OCI-LY7 (cell line): ENCODE measurements around the gene REN. TPM values are rescaled to one million over a fixed set of nuclear protein-coding genes. Genes with fewer than 3 reads are reported as not detected.

Experiments used
- BruUV-seq: library from RNA; stranded (reverse); fragments of 400-500 nt; replicated peaks from 2 replicates; lab custom pipeline; 2021; lab: Mats Ljungman, UMichigan
- CTCF ChIA-PET: fragments of 300-600 bp; sonication (Branson Sonifier 250); formaldehyde crosslinking; loops from one replicate; lab custom pipeline; 2022; ENCODE audit warnings: antibody characterized with exemption; ENCODE audit not compliant: unreplicated experiment; lab: Charles Lee
- POLR2A ChIA-PET: fragments of 300-600 bp; sonication (Branson Sonifier 250); formaldehyde crosslinking; loops from one replicate; lab custom pipeline; 2022; ENCODE audit warnings: antibody characterized with exemption; lab: Charles Lee
- DNase-seq: peaks from one replicate; pipeline ENCODE4 v3.0.0-alpha.2; 2015; ENCODE audit warnings: low spot score
- H2AFZ ChIP-seq: fragments of 200-600 bp; sonication (generic), shearing (Covaris generic); 2 replicates; pipeline ENCODE4 v1.6.1; 2014; ENCODE audit warnings: mild to moderate bottlenecking, antibody characterized with exemption, low read length, moderate library complexity
- H3K27ac ChIP-seq: fragments of 200-600 bp; sonication (generic); 2 replicates; pipeline ENCODE4 v1.5.1; 2014; ENCODE audit warnings: mixed run types, low read depth, mild to moderate bottlenecking, moderate library complexity, low read length, inconsistent platforms; ENCODE audit not compliant: poor library complexity, severe bottlenecking
- H3K36me3 ChIP-seq: fragments of 200-600 bp; sonication (generic); 2 replicates; pipeline ENCODE4 v1.6.1; 2014; ENCODE audit warnings: mild to moderate bottlenecking, antibody characterized with exemption, low read length, moderate library complexity, mixed read lengths; ENCODE audit not compliant: insufficient read depth
- H3K4me1 ChIP-seq: fragments of 200-600 bp; sonication (generic); 2 replicates; pipeline ENCODE4 v1.5.1; 2014; ENCODE audit warnings: mild to moderate bottlenecking, low read length; ENCODE audit not compliant: insufficient read depth, poor library complexity, severe bottlenecking
- H3K4me2 ChIP-seq: fragments of 200-600 bp; sonication (generic); 2 replicates; pipeline ENCODE4 v1.6.1; 2014; ENCODE audit warnings: mild to moderate bottlenecking, low read length
- H3K4me3 ChIP-seq: fragments of 200-600 bp; sonication (generic); 2 replicates; pipeline ENCODE4 v1.5.1; 2014; ENCODE audit warnings: mild to moderate bottlenecking, low read depth, low read length; ENCODE audit not compliant: poor library complexity, severe bottlenecking
- H3K79me2 ChIP-seq: fragments of 200-600 bp; sonication (generic); 2 replicates; pipeline ENCODE4 v1.6.1; 2016; ENCODE audit warnings: low read depth, mild to moderate bottlenecking, low read length, moderate library complexity, mixed read lengths; ENCODE audit not compliant: insufficient read depth
- H3K9me2 ChIP-seq: fragments of 200-600 bp; sonication (generic); 2 replicates; pipeline ENCODE4 v1.6.1; 2016; ENCODE audit warnings: mild to moderate bottlenecking, low read length, mixed read lengths; ENCODE audit not compliant: insufficient read depth
- H3K9me3 ChIP-seq: fragments of 200-600 bp; sonication (generic); 2 replicates; pipeline ENCODE4 v1.6.1; 2014; ENCODE audit warnings: mild to moderate bottlenecking, mixed run types, low read length, mixed read lengths
- H4K20me1 ChIP-seq: fragments of 200-600 bp; sonication (generic); 2 replicates; pipeline ENCODE4 v1.6.1; 2014; ENCODE audit warnings: mild to moderate bottlenecking, antibody characterized with exemption, low read length, moderate library complexity, mixed read lengths; ENCODE audit not compliant: insufficient read depth
- CTCF ChIP-seq: fragments of 200-600 bp; sonication (generic); conservative IDR thresholded peaks from 2 replicates; pipeline ENCODE4 v1.5.1; 2014; ENCODE audit warnings: mild to moderate bottlenecking, antibody characterized with exemption, low read length, moderate library complexity, mixed read lengths
- EZH2phosphoT487 ChIP-seq: fragments of 200-600 bp; sonication (generic); IDR thresholded peaks from 2 replicates; pipeline ENCODE4 v1.6.1; 2018; ENCODE audit warnings: low read depth, borderline replicate concordance, mild to moderate bottlenecking, mixed run types, antibody characterized with exemption, low read length, moderate library complexity, mixed read lengths
- intact Hi-C: fragments of 100-400 bp; cut with micrococcal nuclease; formaldehyde crosslinking; loops from one replicate; pipeline ENCODE4 v1.10.0; 2022; ENCODE audit not compliant: unreplicated experiment
- total RNA-seq, 2 experiments: library from RNA; depleted of rRNA in 1 of 2; stranded (reverse); fragments of >200 nt in 1 of 2; shearing (Covaris generic) in 1 of 2; gene quantifications; 2 replicates each; pipeline ENCODE4 v1.2.3, GENCODE V29; 2014 to 2022

Gene REN
- total RNA-seq, 2 experiments from 2014 or later = not detected

GRCh38 chr1:204126956-204127355, 39.2 kb downstream of the REN start:
- Histone ChIP-seq H3K4me3 (no peak overlapping the region), H3K4me2 (no peak overlapping the region), H3K9me2 (no peaks in the 10 kb centered on the region), H3K36me3 (no peaks in the 10 kb centered on the region), H3K79me2 (no peaks in the 10 kb centered on the region), H3K4me1 (peaks cover 4% of the 10 kb centered on the region), H2AFZ (no peak overlapping the region), H4K20me1 (no peaks in the 10 kb centered on the region), H3K27ac (no peak overlapping the region), H3K9me3 (no peaks in the 10 kb centered on the region)
- BruUV-seq = no TSS peak
- intact Hi-C loops = loop anchor here (2.0 to 5.0 kb wide), 2 partner anchors 192 to 500 kb away; partner anchors contain the start of gene ATP2B4
- ChIA-PET CTCF (no interaction called here), POLR2A (no interaction called here)
- no peak for DNase-seq
- no peak for TF ChIP-seq EZH2phosphoT487
- no peak for TF ChIP-seq CTCF

GRCh38 chr1:204126386-204126785, 39.8 kb downstream of the REN start:
- no peaks in the 10 kb centered on the region for H3K79me2 ChIP-seq
- H3K4me2 ChIP-seq = no peak overlapping the region
- no peak overlapping the region for H3K27ac ChIP-seq
- no peaks in the 10 kb centered on the region for H3K9me2 ChIP-seq
- no peak for DNase-seq
- intact Hi-C loops = loop anchor here (2.0 to 5.0 kb wide), 2 partner anchors 192 to 499 kb away; partner anchors contain the start of gene ATP2B4
- H3K4me1 ChIP-seq = peaks cover 4% of the 10 kb centered on the region
- H3K4me3 ChIP-seq = no peak overlapping the region
- H3K36me3 ChIP-seq = no peaks in the 10 kb centered on the region
- TF ChIP-seq EZH2phosphoT487 (no peak), CTCF (no peak)
- no peak overlapping the region for H2AFZ ChIP-seq
- no peaks in the 10 kb centered on the region for H3K9me3 ChIP-seq
- no peaks in the 10 kb centered on the region for H4K20me1 ChIP-seq
- ChIA-PET CTCF (no interaction called here), POLR2A (no interaction called here)
- no TSS peak for BruUV-seq

- CTCF ChIA-PET = no interaction called here
- BruUV-seq = no TSS peak
- no peak overlapping the region for H3K27ac ChIP-seq
- H3K36me3 ChIP-seq = no peaks in the 10 kb centered on the region
- no peaks in the 10 kb centered on the region for H4K20me1 ChIP-seq
- no peaks in the 10 kb centered on the region for H3K9me3 ChIP-seq
- no peaks in the 10 kb centered on the region for H3K79me2 ChIP-seq
- H2AFZ ChIP-seq = no peak overlapping the region
- no peak for DNase-seq
- intact Hi-C loops = loop anchor here (2.0 to 5.0 kb wide), 2 partner anchors 191 to 499 kb away; partner anchors contain the start of gene ATP2B4
- H3K9me2 ChIP-seq = no peaks in the 10 kb centered on the region
- H3K4me3 ChIP-seq = no peak overlapping the region
- no peak for TF ChIP-seq CTCF
- TF ChIP-seq EZH2phosphoT487 = no peak
- POLR2A ChIA-PET = no interaction called here
- H3K4me2 ChIP-seq = no peak overlapping the region
- H3K4me1 ChIP-seq = peaks cover 4% of the 10 kb centered on the region
These were observed 40.3 kb downstream of the REN start for GRCh38 chr1:204125759-204126351.
